HG03457 (cell line): ENCODE data around the gene PALLD.

ENCODE experiments used
- ATAC-seq: cut with Tn5 transposase; IDR thresholded peaks from one replicate; pipeline ENCODE4 v1.9.1; 2021; ENCODE audit warnings: moderate number of reproducible peaks; ENCODE audit not compliant: unreplicated experiment

The PALLD gene

DNA sequence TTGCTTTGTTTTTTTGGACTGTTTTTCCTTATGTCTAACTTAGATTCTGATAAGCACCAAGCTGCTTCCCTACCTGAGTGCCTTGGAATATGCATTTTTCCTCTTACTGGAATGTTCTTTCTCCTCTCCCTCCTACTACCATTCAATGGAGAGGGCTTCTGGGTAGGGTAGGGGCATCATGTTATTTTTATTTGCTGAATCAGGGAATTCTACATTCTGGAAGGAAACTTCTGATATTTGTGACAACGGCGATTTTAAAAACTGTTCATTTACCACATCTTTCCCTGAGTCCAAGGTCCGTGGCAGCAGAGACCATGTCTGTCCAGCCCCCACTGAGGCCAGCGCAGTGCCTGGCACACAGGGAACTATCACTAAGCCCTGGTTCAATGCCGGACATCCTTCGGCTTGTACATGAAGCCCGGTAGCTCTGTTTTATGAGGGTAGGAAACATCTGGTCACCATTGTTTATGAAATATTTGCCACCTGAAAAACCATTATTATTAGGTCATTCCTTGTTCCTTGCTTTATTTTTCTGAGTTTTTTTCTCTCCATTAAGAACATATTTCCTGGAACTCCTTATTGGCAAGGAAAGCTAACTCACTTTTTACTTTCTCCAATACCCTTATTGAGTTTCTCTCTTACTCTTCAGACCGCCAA lies 57.0 kb downstream of the PALLD start:
- ATAC-seq = no peak

DNA sequence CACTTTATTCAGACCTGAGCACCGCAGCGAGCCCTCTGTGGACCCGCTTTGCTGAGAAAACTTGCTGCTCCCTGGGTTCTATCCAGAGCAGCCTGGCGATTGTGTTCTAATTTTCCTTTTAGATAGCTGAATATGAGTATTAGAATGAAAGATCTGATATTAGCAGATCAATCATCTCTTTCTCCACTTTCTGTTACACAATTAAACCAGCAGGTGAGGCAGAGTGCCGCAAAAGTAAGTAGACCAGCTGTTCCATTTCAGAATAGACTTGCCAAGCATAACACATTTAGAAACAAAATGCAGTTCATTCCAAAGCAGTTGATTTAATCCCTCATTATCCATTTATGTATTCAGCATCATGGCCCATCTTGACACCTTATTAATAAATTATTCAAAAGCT lies 58.6 kb downstream of the PALLD start:
- no peak for ATAC-seq

GRCh38 chr4:168557658-168558057 lies 60.8 kb downstream of the PALLD start:
- no peak for ATAC-seq

GRCh38 chr4:168558599-168558998 lies 61.7 kb downstream of the PALLD start:
- no peak for ATAC-seq

DNA sequence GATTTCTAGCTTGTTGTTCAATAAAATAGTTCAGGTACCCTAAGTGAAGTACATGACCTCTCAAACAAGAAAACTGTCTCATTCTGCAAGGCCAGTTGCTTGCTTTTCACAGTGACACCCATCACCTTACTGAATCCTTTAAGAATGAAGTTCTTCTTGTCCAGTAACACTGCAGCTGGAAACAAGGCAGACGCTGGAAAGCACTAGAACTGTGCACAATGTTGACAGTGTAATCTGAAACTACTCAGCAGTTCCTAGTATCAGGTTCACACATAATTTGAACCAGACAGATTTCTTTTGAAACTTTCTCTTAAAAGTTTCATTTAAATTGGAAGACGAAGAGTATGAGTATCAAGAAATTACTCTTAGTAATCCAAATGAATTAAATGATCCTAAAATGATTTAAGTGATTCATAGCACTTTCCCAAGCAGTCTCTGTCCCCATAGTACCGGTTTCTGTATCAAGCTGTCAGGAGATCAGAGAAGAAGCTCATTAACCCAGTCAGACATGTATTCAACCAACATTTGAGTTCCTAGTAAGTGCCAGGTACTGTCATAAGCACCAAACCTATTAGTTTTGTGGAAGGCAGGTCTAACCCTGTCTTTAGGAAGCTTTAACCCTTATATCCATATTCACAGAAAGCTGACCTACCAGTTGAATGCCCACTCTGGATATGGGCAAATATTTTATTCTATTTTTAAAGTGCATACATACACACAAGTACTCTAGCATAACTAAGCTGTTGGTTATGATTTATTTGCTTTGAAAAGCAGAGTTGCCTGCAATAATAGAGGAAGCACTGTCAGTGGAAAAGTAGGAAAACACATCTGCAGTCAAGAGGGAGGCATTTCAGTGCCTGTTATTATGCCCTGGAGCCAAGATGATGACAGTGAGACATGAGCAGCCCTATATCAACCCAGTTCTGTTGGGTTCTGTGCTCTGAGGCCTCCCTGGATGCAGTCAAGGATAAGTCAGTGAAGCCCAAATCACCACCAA lies 63.6 kb downstream of the PALLD start:
- ATAC-seq = no peak

DNA sequence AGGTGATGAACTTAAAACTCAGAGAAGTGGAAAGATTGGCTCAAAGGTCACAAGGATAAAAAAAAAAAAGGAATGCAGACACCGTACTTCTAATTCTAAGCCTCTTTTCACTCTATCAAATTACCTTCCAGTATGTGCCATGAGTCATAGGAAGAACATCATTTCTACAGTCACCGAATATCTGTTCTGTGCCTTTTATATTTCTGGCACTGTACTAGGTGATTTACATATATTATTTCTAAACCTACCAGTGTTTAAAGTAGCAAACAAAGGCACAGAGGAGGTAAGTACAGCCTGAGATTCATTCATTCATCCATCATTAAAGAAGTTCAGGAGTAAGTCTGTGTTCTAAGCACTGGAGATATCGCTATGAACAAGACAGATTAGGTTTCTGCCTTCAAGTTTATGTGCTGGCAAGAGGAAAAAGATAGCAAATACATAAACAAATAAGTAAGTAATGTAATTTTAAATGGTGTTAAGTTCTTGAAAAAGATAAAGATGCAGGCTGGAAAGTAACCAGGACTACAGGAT lies 65.3 kb downstream of the PALLD start:
- ATAC-seq = no peak

DNA sequence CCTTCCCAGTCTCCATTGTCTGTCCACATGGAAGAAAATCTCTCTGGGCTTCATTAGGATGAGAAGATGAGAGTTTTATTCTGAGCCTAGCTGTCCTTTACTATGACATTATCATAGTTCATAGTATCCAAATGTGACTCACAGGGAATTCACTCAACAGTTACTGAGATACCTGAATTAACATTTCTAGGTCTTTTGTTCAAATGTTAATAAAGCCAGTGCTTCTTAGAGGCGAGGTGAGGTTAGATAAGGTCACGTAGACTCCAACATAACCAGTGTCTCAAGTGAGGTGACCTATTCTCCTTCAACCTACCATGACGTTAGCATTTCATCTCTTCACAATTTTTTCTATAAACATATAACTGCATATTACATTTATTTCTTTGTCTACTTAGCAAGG lies 67.2 kb downstream of the PALLD start:
- ATAC-seq = no peak

DNA sequence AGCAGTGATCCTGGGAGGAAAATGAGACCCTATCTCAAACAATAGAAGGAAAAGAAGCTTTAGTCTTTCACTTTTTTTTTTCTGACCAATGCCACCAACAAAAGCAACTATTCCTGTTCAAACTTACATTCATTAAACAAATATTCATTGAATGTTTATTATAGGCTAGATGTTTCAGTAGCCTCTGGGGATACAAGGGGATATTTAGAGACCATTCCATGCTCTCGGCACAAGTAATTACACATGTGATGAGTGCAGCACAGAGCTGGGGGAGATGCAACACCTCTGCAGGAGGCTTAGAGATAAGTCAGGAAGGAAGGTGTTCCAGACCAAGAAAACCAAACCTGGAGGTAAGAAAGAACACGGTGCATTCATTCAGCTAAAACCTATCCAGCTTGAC lies 68.3 kb downstream of the PALLD start:
- ATAC-seq = no peak

DNA sequence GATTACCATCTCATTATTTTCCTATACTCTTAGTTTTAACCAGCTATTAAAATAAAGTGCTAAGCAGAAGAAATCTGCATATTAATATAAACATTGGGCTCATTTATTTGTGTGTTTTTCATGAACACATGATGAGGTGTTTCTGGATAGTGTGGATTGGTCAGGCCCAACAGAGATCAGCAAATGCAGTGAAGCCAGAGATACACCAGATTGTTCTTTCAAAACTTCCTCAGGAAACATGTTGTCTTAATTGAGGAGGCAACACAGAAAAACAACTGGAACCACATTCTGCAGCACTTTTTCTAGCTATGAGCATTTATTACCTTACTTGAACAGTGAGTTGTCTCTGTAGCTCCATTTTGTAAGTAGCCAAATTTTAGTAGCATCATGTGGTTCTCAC lies 69.9 kb downstream of the PALLD start:
- ATAC-seq = no peak

DNA sequence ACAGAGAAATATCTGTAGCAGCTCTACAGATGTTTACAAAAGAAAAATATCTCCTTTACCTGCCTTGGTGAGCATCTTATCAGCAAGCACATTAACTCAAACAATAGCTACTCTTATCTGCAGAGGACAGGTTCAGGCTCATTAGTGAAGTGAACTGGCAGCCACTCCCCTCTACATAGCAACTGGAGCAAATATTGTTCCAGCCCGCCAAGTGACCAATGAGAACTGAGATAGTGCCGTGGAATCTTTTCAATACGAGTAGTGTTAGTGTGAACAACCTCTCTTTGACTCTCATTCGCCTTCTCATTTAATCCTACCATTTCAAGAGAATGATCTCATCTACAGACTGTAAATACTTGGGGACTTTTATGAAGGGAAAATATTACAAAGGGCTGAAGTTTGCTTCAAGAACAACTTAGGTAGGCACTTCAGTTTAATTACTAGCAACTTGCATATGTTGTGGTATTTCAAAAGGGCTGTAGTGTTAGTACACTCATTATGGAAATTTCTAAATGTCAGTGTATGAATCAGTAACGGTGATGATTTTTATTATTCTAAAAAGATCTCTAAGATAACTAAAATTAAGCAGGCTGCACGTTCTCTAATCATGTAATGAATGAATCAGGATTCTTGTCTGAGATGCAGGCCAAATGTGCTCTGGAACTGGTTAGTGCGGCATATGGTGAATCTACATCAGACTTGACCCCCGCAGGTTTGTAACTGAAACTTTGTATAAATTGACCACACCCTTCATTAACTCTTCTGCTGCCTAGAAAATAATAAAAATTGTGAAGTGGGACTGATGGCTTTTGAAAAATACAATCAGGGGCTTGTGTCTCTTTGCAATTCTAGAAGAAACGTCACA lies 72.4 kb downstream of the PALLD start:
- no peak for ATAC-seq

GRCh38 chr4:168569931-168570276 lies 73.1 kb downstream of the PALLD start:
- ATAC-seq = no peak

- no peak for ATAC-seq
Measured at GRCh38 chr4:168570466-168570865, 73.6 kb downstream of the PALLD start.

DNA sequence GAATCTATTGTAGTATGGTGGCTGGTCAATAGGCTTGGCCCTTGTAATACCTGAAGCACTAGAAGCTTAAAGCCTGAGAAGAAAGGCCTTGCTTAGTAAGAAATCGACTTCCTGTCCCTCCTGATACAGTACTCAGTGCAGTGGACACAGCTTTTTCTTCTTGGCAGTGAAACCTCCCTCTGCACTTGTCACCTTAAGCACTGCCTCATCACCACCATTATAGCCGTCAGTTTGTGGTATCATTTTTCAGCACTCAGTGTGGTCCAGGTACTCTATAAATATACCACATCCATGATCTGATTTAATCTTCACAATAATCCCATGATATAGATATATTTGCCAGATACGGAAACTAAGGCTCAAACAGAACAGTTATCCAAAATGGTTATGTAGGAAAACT lies 75.2 kb downstream of the PALLD start:
- no peak for ATAC-seq

DNA sequence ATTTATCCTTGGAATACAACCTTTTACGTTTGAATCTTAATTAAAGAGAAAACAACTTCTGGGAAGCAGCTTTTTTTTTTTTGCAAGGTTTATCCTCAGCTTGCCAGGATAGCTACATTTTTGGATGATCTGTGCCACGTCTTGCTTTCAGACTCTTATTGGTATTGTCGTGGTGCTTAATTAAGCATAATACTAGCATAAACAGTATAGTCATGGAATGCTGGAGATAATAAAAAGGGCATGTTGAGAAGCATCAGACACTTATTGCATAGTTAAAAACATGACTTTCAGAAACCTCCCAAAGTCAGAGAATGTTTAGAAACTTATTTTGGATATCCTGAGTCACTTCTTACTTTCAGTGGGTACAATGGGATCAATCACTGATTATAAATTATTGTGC lies 77.0 kb downstream of the PALLD start:
- ATAC-seq = no peak

DNA sequence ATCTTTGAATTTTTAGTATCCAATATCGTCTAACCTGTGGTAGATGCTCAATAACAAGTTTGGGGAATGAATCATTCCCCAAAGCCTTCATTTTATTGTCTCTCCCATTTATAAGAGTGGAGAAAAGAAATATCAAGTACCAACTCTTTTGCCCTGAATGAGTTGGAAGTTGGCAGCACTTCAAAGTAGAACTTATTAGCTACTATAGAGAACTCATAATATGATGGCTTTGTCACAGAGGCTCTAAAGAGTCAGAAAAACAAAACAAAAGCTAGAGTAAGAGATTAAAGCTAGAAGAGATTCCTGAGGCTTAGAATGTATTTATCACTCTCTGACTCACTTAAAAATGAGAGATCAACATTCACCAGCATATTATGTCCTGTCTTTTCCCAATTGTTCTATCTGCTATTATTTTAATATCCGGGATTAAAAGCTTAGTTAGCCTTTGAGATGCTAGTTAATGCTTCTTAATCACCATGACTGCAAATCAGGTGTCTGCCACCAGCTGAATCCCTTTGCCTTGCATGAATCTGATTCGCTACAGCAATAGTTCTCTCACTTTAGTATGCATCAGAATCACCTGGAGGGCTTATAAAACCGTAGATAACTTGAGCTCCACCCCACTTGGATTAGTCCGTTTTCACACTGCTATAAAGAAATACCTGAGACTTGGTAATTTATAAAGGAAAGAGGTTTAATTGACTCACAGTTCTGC lies 77.9 kb downstream of the PALLD start:
- ATAC-seq = no peak

DNA sequence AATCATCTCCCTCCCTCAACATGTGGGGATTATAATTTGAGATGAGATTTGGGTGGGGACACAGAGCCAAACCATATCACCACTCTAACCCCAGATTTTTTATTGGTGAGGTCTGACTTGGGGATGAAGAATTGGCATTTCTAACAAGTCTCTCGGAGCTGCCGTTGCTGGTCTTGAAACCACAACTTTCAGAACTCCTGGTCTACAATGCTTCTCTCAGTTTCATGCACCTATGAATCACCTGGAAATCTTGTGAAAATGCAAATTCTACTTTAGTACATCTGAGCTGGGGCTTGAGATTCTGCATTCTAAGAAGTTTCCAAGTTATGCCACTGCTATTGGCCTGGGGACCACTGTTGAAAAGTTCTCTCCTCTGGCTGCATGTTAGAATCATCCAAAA lies 78.6 kb downstream of the PALLD start:
- ATAC-seq = no peak

GRCh38 chr4:168577624-168578023 lies 80.8 kb downstream of the PALLD start:
- ATAC-seq = no peak

- ATAC-seq = no peak
Measured at GRCh38 chr4:168580228-168580627, 83.4 kb downstream of the PALLD start.

GRCh38 chr4:168584321-168584771 lies 87.5 kb downstream of the PALLD start:
- ATAC-seq = no peak
